ENCODE data around the gene PIGX.
A peak's percentile ranks its signal among the peaks of the same experiment; 100 is the strongest.
"Not testable (repeated sequence)": the region's sequence is repeated elsewhere in the genome, so short reads cannot be mapped to it uniquely, and the experiment has no call there.

The PIGX gene

GRCh38 chr3:196706327-196706726 lies 5.8 kb upstream of the PIGX start:
- no peak for DNase-seq (ENCODE audit: low read depth, low spot score)

- no peak for DNase-seq (ENCODE audit: low read depth, low spot score)
These were observed 5.4 kb upstream of the PIGX start for GRCh38 chr3:196706731-196707130.

GRCh38 chr3:196707566-196707965 lies 4.6 kb upstream of the PIGX start:
- DNase-seq (ENCODE audit: low read depth, low spot score), result no peak

- no peak for DNase-seq (ENCODE audit: low read depth, low spot score)
These were observed 3.7 kb upstream of the PIGX start for GRCh38 chr3:196708467-196708866.

- DNase-seq (ENCODE audit: low read depth, low spot score), result peak; percentile 38
These were observed 587 bp downstream of the PIGX start for GRCh38 chr3:196712514-196713413.

GRCh38 chr3:196717162-196717561 lies 5.0 kb downstream of the PIGX start:
- DNase-seq (ENCODE audit: low read depth, low spot score), result not testable (repeated sequence)

GRCh38 chr3:196721097-196721496 lies 8.9 kb downstream of the PIGX start:
- DNase-seq (ENCODE audit: low read depth, low spot score), result no peak

GRCh38 chr3:196726788-196727675 lies 14.9 kb downstream of the PIGX start:
- no peak for DNase-seq (ENCODE audit: low read depth, low spot score)

GRCh38 chr3:196735751-196736150 lies 23.6 kb downstream of the PIGX start:
- DNase-seq (ENCODE audit: low read depth, low spot score), result no peak

- DNase-seq (ENCODE audit: low read depth, low spot score), result no peak
These were observed 24.6 kb downstream of the PIGX start for GRCh38 chr3:196736670-196737374.

GRCh38 chr3:196737655-196738054 lies 25.5 kb downstream of the PIGX start:
- no peak for DNase-seq (ENCODE audit: low read depth, low spot score)

GRCh38 chr3:196739671-196740480 lies 27.7 kb downstream of the PIGX start, which contains the start of gene PAK2:
Gene PAK2 (plus strand): TSS chr3:196739857. CDS start chr3:196782647, 42,790 bp downstream.
- peak; percentile 80 for DNase-seq (ENCODE audit: low read depth, low spot score)

GRCh38 chr3:196740481-196741248 lies 28.5 kb downstream of the PIGX start:
- peak; percentile 21 for DNase-seq (ENCODE audit: low read depth, low spot score)

GRCh38 chr3:196741249-196741889 lies 29.2 kb downstream of the PIGX start:
- DNase-seq (ENCODE audit: low read depth, low spot score), result no peak

- not testable (repeated sequence) for DNase-seq (ENCODE audit: low read depth, low spot score)
These were observed 31.4 kb downstream of the PIGX start for GRCh38 chr3:196743569-196743968.

GRCh38 chr3:196749125-196749524 lies 36.9 kb downstream of the PIGX start:
- no peak for DNase-seq (ENCODE audit: low read depth, low spot score)

GRCh38 chr3:196753201-196753600 lies 41.0 kb downstream of the PIGX start:
- no peak for DNase-seq (ENCODE audit: low read depth, low spot score)

- DNase-seq (ENCODE audit: low read depth, low spot score), result no peak
These were observed 42.2 kb downstream of the PIGX start for GRCh38 chr3:196754091-196754981.

- DNase-seq (ENCODE audit: low read depth, low spot score), result no peak
These were observed 44.6 kb downstream of the PIGX start for GRCh38 chr3:196756732-196757131.

Measured in activated CD4-positive, CD25-positive, alpha-beta regulatory T cell treated with anti-CD3 and anti-CD28 coated beads, Interleukin-2, amount 50 U/mL, for 16 hours (primary cell).